Muscle layer of colon (tissue), 2 donors: ENCODE results near the gene ZFP82.

Experiments used
- H3K27ac ChIP-seq: one replicate; pipeline ENCODE4 v1.7.0; 2013; ENCODE audit warnings: low read depth, mild to moderate bottlenecking, low read length, moderate library complexity
- H3K27me3 ChIP-seq, 2 donors: one replicate each; pipeline ENCODE4 v1.7.0; 2013; ENCODE audit warnings: low read length in 2 of 2, mild to moderate bottlenecking in 2 of 2; ENCODE audit not compliant: insufficient read depth in 2 of 2, control insufficient read depth in 1 of 2
- H3K36me3 ChIP-seq: one replicate; pipeline ENCODE4 v1.7.0; 2013; ENCODE audit warnings: mild to moderate bottlenecking, low read length; ENCODE audit not compliant: insufficient read depth
- H3K4me1 ChIP-seq: one replicate; pipeline ENCODE4 v1.7.0; 2013; ENCODE audit warnings: mild to moderate bottlenecking, low read length; ENCODE audit not compliant: insufficient read depth
- H3K4me3 ChIP-seq, 2 donors: one replicate each; pipeline ENCODE4 v1.7.0; 2013; ENCODE audit warnings: low read length in 2 of 2, low read depth in 1 of 2, mild to moderate bottlenecking in 1 of 2, moderate library complexity in 1 of 2
- H3K9ac ChIP-seq: one replicate; pipeline ENCODE4 v1.7.0; 2013; ENCODE audit warnings: low read length
- H3K9me3 ChIP-seq: one replicate; pipeline ENCODE4 v1.7.0; 2013; ENCODE audit warnings: mild to moderate bottlenecking, low read length
- donor health status: abdominal sarcoma.
- donor health status: Adenocarcinoma of cecum.

Gene ZFP82

GRCh38 chr19:36409841-36410240 lies 8.6 kb downstream of the ZFP82 start:
- Histone ChIP-seq H3K9me3 (no peaks in the 10 kb centered on the region), H3K36me3 (peaks cover 35% of the 10 kb centered on the region), H3K4me1 (no peaks in the 10 kb centered on the region), H3K4me3 (no peak overlapping the region), H3K27ac (no peak overlapping the region), H3K9ac (no peak overlapping the region), H3K27me3 (no peaks in the 10 kb centered on the region)

- no peaks in the 10 kb centered on the region for H3K27me3 ChIP-seq
- no peaks in the 10 kb centered on the region for H3K4me1 ChIP-seq
- no peak overlapping the region for H3K4me3 ChIP-seq
- H3K9ac ChIP-seq = no peak overlapping the region
- H3K36me3 ChIP-seq = peaks cover 43% of the 10 kb centered on the region
- no peaks in the 10 kb centered on the region for H3K9me3 ChIP-seq
- no peak overlapping the region for H3K27ac ChIP-seq
Observed at GRCh38 chr19:36408101-36408500, 10.3 kb downstream of the ZFP82 start.

GRCh38 chr19:36404498-36404897 lies 13.9 kb downstream of the ZFP82 start:
- Histone ChIP-seq H3K36me3 (peaks cover 59% of the 10 kb centered on the region), H3K27ac (no peak overlapping the region), H3K4me3 (no peak overlapping the region), H3K27me3 (no peaks in the 10 kb centered on the region), H3K9me3 (no peaks in the 10 kb centered on the region), H3K4me1 (no peaks in the 10 kb centered on the region), H3K9ac (no peak overlapping the region)

- H3K27ac ChIP-seq = no peak overlapping the region
- H3K4me3 ChIP-seq = no peak overlapping the region
- no peak overlapping the region for H3K9ac ChIP-seq
- H3K4me1 ChIP-seq = no peaks in the 10 kb centered on the region
- H3K27me3 ChIP-seq = no peaks in the 10 kb centered on the region
- peaks cover 37% of the 10 kb centered on the region for H3K36me3 ChIP-seq
- H3K9me3 ChIP-seq = no peaks in the 10 kb centered on the region
Observed at GRCh38 chr19:36401475-36401874, 17.0 kb downstream of the ZFP82 start.

- Histone ChIP-seq H3K27me3 (no peaks in the 10 kb centered on the region), H3K36me3 (peaks cover 33% of the 10 kb centered on the region), H3K9ac (no peak overlapping the region), H3K4me1 (no peaks in the 10 kb centered on the region), H3K27ac (no peak overlapping the region), H3K4me3 (no peak overlapping the region), H3K9me3 (peaks cover 14% of the 10 kb centered on the region)
Observed at GRCh38 chr19:36398571-36398970, 19.9 kb downstream of the ZFP82 start.

GRCh38 chr19:36392916-36393673 lies 25.3 kb downstream of the ZFP82 start:
- Histone ChIP-seq H3K9me3 (peaks cover 36% of the 10 kb centered on the region), H3K9ac (no peak overlapping the region), H3K4me1 (no peaks in the 10 kb centered on the region), H3K36me3 (peaks cover 34% of the 10 kb centered on the region), H3K27ac (no peak overlapping the region), H3K4me3 (peak overlapping the region in 1 of 2 donors; percentile 32), H3K27me3 (no peaks in the 10 kb centered on the region)

GRCh38 chr19:36379510-36379819 lies 39.0 kb downstream of the ZFP82 start:
- Histone ChIP-seq H3K27ac (no peak overlapping the region), H3K9ac (peak overlapping the region; percentile 46), H3K4me3 (peak overlapping the region; percentile 79 to 81), H3K27me3 (no peaks in the 10 kb centered on the region), H3K4me1 (peaks cover 14% of the 10 kb centered on the region), H3K9me3 (no peaks in the 10 kb centered on the region), H3K36me3 (no peaks in the 10 kb centered on the region)

GRCh38 chr19:36378625-36379509 lies 39.6 kb downstream of the ZFP82 start, which contains the start of gene ZFP14:
Gene ZFP14, minus strand, starts transcription at chr19:36379201. Its CDS starts 11,309 bp downstream, at chr19:36367892.
- Histone ChIP-seq H3K4me1 (peaks cover 14% of the 10 kb centered on the region), H3K27ac (peak within 1 kb of the TSS; percentile 86), H3K9me3 (no peaks in the 10 kb centered on the region), H3K36me3 (no peaks in the 10 kb centered on the region), H3K9ac (peak within 1 kb of the TSS; percentile 46), H3K4me3 (peak within 1 kb of the TSS; percentile 79 to 81), H3K27me3 (no peaks in the 10 kb centered on the region)

- H3K4me3 ChIP-seq = peak overlapping the region in 1 of 2 donors; percentile 81
- peak overlapping the region; percentile 86 for H3K27ac ChIP-seq
Observed at GRCh38 chr19:36377541-36378178, 40.8 kb downstream of the ZFP82 start.

GRCh38 chr19:36373638-36374156 lies 44.7 kb downstream of the ZFP82 start:
- H3K9me3 ChIP-seq = no peaks in the 10 kb centered on the region
- H3K9ac ChIP-seq = no peak overlapping the region
- H3K27ac ChIP-seq = no peak overlapping the region
- H3K4me3 ChIP-seq = no peak overlapping the region
- no peaks in the 10 kb centered on the region for H3K36me3 ChIP-seq
- H3K4me1 ChIP-seq = peaks cover 14% of the 10 kb centered on the region
- H3K27me3 ChIP-seq = no peaks in the 10 kb centered on the region

More at GRCh38 chr19:36377541-36378178, 40.8 kb downstream of the ZFP82 start:
- H3K27me3 ChIP-seq = no peaks in the 10 kb centered on the region
- H3K9ac ChIP-seq = peak overlapping the region; percentile 46
- H3K4me1 ChIP-seq = peaks cover 14% of the 10 kb centered on the region
- no peaks in the 10 kb centered on the region for H3K36me3 ChIP-seq
- no peaks in the 10 kb centered on the region for H3K9me3 ChIP-seq

- Histone ChIP-seq H3K4me3 (no peak overlapping the region), H3K27ac (no peak overlapping the region), H3K36me3 (no peaks in the 10 kb centered on the region), H3K27me3 (no peaks in the 10 kb centered on the region), H3K9me3 (no peaks in the 10 kb centered on the region), H3K9ac (no peak overlapping the region), H3K4me1 (no peaks in the 10 kb centered on the region)
Observed at GRCh38 chr19:36371886-36372285, 46.6 kb downstream of the ZFP82 start.
